Left colon (tissue), 2 donors: ENCODE results near the gene CHST14. TPM values are rescaled to one million over a fixed set of nuclear protein-coding genes. Genes with fewer than 3 reads are reported as not detected.
A peak's percentile ranks its signal among the peaks of the same experiment; 100 is the strongest.
"Not testable (repeated sequence)": the region's sequence is repeated elsewhere in the genome, so short reads cannot be mapped to it uniquely, and the experiment has no call there.

Experiments used
- ATAC-seq: fragments of 200-7000 bp; cut with Tn5 transposase; one replicate; pipeline ENCODE4 v1.9.1; 2020; ENCODE audit warnings: mild to moderate bottlenecking, moderate library complexity
- DNase-seq, 2 donors: peaks; one replicate each; pipeline ENCODE4 v3.0.0-alpha.2; 2020
- intact Hi-C, 2 donors: fragments of 100-400 bp; cut with DNase I in 1 of 2; cut with micrococcal nuclease in 1 of 2; formaldehyde crosslinking; loops; one replicate each; pipeline versions ENCODE4 v1.11.2 to v1.14.0; 2022; cut with DNase I, micrococcal nuclease
- total RNA-seq, 2 donors: library from RNA; stranded (reverse); fragmentation: NEBNext Ultra II Directional; extraction: Animal tissue kit (Norgen Biotek cat#: 25700); gene quantifications; one replicate each; pipeline ENCODE4 v1.2.1, GENCODE V29; 2021
- donor health status: DM: no; HTN: no; CAD: no.
- donor health status: DM: yes; HTN: yes; CAD: no.

Gene CHST14
- total RNA-seq, 2 donors from 2014 or later: 2.5 to 5.1 TPM

DNA sequence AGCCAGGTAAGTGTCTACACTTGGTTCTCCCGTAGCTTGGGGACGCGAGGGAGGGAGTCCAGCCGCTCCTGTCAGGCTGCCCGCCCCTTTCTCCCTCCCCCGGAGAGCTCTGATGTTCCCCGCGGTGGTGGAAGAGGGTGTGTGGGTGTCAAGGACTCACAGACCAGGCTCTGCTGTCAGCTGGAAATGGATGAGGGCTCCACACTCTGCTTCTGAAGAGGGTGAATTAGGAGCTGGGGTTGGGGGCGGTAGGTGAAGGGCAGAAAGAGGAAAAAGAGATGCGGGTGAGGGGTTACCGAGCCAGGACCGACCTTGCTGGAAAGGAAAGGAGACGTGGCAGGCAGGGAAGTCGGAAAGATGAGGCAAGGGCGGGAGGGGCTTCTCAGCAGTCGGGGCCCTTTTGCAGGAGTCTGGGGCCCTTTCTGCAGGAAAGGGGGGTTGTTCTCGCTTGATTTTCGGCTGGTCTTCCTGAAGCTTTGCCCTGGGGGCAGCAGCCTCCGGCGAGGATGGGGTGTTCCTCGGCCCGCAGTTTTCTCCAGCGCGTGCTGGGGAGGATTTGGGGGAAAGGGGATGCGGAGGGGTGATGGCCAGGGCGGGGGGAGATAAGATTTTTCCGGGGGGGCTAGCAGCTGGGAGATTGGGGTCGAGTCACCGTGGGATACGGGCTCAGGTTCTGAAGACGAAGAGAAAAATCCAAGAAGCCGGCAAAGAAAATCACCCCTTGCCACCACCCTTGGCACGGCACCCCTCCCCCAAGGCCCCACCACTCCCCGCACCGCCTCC, 30.6 kb upstream of the CHST14 start:
- DNase-seq (peak; percentile 65 to 66), ATAC-seq (peak; percentile 38)
- intact Hi-C loops: no loop called here

DNA sequence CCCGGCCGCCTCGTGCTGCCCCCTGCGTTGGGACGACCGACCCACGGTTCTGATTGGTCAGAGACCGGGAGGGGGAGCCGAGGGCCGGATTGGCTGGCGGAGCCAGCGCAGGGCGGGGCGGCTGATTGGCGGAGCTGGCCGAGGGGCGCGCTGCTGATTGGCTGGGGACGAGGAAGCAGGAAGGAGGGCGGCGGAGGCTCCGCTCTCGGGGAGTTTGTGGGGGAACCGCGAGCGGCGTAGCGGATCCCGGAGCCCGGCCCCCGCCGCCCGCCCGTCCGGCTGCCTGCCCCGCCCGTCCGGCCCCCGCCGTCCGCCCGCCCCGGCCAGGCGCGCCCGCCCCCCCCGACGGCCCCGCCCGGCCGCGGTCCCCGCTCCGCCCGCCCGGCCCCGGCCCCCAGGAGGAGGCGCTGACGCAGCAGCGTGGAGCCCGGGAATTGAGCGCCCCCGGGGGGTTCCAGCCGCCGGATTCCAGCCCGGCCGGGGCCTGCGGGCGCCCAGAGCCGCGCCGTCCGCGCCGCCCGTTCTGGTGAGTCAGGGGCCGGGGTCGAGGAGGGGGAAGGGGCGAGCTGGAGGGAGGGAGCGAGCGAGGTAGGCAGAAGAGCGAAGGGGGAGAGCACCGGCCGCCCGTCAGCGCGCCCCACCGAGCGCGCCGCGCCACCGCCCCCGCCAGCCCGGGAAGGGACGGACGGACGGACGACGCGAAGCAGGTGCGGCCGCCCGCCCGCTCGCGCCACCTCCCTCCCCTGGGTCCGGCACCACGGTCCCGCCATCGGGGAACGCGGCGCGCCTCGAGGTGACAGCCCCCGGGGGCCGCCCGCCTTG, 29.8 kb upstream of the CHST14 start, which contains the start of gene BAHD1:
TSS of gene BAHD1 (plus strand) at position 211 of the 822 bp plus-strand sequence. CDS start 17,512 bp downstream, outside the sequence.
- peak; percentile 98 for DNase-seq
- intact Hi-C loops: no loop called here
- peak; percentile 75 for ATAC-seq

DNA sequence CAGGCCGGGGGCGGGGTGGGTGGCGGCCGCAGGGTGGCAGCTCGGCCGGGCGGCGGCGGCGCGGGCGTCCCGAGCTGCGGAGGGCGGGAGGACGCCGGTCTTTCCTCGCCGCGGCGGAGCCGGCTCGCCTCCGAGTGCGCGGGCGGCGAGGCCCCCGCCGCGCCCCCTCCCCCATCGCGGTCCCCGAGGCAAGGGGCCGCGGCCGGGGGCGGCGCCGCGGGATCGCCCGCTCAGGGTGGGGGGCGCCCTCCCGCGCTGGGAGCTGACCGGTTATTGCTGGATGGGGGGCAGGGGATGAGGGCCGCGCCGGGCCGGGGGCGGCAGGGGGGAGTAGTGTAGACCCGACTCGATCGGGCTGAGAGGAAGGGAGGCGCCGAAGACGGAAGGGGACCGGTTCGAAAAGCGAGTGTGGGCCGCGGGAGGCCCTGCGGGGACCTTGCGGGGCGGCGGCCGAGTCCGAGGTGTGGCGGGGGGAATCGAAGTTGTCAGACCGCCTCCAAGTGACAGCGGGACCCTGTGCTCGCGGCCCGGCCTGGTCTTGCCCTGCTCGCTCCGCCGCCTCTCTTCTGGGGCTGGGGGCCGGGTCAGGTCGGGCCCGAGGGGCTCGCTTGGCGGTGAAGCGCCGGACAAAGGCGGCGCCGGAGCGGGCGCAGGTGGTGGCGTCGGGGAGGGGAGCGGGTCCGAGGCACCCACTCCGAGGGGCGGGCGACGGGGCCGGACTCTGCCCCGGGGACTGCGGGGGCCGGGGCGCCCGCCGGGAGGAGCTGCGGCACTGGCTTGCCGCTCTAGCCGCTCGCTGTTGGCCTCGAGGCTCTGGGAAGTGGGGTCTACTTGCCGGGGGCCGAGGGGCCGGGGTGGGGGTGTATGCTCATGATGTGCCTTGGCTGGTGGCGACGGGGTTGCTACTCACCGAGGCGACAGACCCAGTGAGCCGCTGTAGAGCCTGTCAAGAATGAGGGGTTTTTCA, 28.9 kb upstream of the CHST14 start:
- intact Hi-C loops: no loop called here
- peak; percentile 18 for ATAC-seq

DNA sequence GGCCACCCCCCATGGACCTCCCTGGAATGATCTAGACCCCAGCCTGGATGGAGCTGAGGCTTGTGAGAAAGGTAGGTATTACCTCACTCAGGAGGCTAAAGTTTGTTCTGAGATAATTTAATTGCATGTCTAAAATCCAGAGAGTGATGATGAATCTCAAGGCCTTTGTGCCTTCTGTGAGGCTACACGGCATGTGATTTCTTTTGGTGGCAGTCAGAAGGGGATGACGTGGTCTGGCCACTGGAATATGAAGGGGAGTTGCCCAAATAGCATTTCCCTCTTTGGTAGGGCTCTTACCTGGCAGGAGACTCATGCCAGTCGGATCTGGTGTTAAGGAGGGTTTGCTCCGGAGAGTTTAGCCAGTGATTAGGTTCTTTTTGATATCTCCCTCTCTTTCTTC, 27.5 kb upstream of the CHST14 start:
- DNase-seq (no peak), ATAC-seq (no peak)
- intact Hi-C loops: no loop called here

More for the DNA sequence above, 28.9 kb upstream of the CHST14 start:
- DNase-seq: peak; percentile 40 to 50

DNA sequence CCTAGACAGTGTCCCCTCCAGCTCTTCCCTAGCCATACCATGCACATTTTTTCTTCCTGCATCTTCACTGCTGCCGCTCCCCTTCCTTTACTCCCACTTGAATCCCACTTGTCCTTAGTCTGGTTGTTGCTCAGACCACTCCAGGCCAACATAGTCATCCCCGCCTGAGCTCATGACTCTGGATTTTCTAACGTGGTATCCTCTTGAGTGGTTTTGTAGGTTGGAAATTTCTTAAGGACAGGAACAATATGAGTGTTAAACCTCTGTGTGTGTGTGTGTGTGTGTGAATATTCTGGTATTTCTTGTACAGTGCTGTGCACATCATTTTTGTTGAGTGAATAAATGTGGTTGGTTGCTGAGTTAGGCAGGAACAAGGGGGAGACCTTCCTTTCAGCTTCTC, 26.9 kb upstream of the CHST14 start:
- intact Hi-C loops: no loop called here
- ATAC-seq (no peak), DNase-seq (no peak)

DNA sequence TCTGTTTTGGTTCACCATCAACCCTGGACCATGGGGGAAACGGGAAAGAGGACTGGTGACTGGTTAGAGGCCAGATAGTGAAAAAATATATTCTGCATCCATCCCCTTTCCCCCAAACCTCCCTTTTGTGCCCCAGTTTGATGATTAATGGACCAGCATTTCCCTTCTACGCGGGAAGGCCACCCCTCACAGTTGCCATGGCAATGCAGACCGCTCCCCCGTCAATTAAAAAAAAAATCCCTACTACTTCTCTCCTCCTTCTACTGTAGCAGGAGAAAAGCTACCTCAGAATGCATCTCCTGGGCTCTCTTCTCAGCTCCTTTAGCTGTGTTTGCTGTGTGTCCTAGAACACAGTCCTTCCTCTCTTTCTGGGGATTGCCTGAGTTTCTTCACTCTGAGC, 26.0 kb upstream of the CHST14 start:
- intact Hi-C loops: no loop called here
- ATAC-seq: no peak
- no peak for DNase-seq

DNA sequence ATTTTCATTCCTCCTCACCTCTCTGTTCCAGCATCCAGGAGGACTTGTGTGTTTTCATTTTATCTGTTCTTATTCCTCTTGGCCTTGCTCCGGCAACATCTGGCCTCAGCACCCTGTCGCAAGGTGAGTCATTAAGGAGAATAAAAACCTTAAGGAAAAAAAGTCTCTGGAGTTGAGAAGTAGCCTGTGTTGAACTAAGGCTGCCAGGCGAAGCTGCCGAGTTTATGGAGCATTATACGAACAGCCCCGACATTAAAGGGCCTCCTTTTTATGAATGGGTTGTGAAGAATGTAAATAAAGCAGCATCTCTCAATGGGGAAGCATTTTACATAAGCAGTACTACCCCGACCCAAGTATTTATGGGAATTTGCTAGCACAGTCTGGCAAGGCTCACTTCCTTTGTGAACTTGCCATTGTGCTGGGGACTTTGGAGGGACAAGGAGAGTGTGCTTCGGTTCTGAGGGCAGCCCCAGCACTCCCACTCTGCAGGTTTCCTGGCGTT, 25.3 kb upstream of the CHST14 start:
- ATAC-seq: peak; percentile 19
- intact Hi-C loops: no loop called here
- DNase-seq: no peak

DNA sequence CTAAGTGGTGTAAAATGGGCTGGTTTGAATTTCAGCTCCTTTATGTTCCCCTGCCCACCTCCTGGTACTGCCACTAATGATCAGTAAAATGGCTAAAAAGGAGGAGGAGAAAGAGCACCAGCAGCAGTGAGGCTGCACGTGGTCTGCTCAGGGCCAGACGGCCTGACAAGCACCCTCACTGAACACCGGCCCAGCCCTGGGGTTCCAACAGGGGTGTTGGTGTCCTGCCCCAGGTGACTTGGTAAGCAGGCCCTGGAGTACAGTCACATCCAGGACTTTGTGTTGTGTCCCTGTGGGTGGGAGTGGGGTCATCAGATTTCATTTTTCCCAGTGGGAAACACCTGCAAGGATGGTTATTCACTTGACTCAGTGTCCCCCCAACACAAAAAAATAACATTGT, 24.6 kb upstream of the CHST14 start:
- DNase-seq (no peak), ATAC-seq (no peak)
- intact Hi-C loops: no loop called here

DNA sequence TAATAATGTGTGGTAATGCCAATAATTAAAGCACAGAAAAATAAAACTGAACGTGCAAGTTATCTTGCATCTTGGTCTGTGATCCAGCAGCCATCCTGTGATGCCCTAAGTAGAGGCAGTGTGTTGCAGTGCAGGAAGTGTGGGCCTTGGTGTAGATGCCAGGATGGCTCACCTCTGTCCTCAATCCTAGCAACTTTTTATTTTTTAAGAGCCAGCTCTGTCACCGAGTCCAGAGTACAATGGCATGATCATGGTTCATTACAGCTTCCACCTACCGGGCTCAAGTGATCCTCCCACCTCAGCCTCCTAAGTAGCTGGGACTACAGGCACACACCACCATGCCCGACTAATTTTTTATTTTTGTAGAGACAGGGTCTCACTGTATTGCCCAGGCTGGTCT, 22.4 kb upstream of the CHST14 start:
- intact Hi-C loops: no loop called here
- DNase-seq: no peak
- ATAC-seq: peak; percentile 71

DNA sequence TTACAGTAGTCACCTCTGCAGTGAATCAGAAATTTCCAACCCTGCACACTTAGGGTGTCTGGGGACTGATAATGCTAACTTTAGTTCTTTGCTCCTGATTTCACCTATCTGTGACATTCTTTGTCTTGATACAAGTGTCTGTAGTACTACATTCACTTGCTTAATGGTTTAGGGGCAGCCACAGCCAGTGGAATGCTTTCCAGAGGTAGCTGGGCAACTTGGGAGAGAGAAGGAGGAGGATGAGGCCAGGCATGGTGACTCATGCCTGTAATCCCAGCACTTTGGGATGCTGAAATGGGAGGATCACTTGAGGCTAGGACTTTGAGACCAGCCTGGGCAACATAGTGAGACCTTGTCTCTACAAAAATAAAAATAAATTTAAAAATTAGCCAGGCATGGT, 21.5 kb upstream of the CHST14 start:
- ATAC-seq (no peak), DNase-seq (no peak)
- intact Hi-C loops: no loop called here

DNA sequence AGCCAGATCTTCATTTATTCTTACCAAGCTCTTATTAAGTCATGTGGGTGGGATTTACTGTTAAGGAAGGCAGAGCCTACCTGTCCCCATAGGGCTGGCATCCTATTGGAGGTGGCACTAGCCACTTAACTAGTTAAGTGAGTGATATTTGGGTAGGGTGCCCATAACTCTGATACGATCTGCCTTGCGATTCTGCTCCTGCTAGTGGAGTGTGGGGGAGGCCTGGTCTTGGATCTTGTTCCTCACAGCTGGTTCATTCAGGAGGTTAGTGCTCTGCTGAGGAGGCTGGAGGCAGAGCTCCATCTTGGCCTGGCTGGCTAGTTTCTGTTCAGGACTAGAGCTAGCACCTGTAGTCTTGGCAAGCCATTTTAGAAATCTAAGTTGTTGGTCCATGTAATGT, 20.7 kb upstream of the CHST14 start:
- intact Hi-C loops: no loop called here
- no peak for ATAC-seq
- DNase-seq: no peak

DNA sequence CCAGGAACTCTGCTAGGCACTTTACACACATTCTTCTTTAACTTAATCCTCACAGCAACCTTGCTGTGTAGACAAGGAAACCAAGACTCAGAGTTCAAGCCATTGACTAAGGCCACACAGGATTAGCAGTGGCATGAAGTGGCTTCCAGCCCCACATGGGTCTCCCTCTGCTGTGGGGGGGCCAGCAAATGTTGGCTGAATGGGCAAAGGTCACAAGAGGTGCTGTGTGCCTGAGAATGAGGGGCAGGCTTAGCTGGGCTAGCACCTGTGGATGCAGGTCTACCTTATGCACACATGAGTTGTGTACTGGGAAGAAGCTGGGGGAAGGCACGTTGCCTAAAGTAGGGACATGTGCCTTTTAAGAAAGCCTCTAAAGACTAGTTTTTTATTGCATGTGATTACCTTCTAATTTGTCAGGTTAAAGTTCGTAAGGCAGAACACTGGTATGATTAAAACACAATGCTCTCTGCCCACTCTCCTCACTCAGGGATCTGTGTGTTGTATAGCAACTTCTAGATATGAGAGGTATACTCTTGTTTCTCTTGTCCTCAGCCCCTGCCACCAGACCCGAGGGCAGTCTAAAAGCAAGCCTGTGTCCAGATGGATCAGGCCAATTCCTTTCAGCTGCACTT, 19.1 kb upstream of the CHST14 start:
- intact Hi-C loops: no loop called here
- ATAC-seq (peak; percentile 58), DNase-seq (no peak)

DNA sequence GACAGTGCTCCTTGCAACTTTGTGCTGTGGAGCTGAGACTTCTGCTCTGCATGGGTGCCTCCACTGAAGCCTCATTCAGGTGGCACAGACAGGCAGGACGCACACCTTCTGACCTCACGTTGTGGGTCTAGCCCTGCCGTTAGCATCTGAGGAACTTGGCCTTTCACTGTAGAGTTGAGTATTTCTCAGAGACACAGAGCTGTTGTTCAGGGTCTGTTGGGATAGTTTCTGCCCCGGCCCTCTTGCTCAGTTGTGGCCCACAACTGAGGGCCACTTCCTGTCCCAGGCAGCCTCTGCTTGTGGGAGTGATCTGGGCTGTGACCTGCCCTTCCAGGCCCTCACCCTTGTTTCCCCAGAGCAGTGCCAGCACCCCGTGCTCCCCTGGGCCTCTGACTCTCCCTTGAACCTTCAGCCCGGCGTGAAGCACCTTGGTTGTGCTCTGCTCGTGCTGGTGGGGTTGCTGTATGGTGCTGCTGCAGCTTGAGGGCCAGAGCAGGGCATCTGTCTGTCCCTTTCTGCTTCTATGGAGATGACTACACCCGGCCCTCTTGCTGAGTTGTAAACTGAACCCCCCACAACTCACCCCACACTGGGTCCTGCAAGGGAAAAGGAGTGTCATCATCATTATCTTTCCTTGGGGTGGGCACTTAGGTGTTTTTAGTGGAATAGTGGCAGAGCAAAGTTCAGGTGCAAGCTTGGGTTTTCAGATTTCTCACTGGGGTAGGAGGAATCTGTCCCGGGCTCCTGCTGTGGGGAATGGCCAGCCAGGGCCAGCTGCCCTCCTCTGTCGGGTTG, 18.3 kb upstream of the CHST14 start:
- intact Hi-C loops: no loop called here
- ATAC-seq: peak; percentile 35

DNA sequence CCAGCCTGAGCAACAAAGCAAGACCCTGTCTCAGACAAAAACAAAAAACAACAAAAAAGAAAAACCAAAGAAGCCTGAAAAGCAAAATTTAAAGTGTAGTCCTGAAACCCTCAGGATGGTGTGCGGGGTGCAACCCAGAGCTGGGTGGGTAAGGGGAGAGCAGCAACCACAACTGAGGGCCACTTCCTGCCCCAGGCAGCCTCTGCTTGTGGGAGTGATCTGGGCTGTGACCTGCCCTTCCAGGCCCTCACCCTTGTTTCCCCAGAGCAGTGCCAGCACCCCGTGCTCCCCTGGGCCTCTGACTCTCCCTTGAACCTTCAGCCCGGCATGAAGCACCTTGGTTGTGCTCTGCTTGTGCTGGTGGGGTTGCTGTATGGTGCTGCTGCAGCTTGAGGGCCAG, 16.8 kb upstream of the CHST14 start:
- intact Hi-C loops, DNase-seq, ATAC-seq: not testable (repeated sequence)

More for the DNA sequence above, 18.3 kb upstream of the CHST14 start:
- DNase-seq: no peak

DNA sequence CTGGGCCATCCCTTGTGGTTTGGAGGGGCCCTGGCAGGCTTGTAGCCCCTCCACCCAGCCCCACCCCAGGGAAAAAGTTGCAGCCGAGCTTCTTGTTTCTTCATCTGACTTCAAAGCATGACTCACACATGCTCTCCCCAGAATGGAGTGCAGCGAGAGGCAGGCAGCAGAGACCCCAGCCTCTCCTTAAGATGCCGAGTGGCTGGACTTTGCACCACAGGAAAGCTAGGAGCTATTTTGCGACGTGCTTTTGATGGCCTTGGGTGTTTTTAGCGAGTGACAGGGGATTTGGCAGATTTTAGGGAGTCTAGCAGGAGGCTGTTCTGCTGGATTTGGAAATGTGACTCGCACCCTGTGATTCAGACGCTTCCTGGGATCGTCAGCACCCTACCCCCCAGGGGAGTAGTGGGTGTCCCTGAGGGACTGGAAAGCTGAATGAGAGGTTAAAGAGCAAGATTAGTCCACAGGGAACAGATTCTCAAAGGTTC, 15.8 kb upstream of the CHST14 start:
- intact Hi-C loops: no loop called here
- ATAC-seq: no peak
- DNase-seq: no peak

DNA sequence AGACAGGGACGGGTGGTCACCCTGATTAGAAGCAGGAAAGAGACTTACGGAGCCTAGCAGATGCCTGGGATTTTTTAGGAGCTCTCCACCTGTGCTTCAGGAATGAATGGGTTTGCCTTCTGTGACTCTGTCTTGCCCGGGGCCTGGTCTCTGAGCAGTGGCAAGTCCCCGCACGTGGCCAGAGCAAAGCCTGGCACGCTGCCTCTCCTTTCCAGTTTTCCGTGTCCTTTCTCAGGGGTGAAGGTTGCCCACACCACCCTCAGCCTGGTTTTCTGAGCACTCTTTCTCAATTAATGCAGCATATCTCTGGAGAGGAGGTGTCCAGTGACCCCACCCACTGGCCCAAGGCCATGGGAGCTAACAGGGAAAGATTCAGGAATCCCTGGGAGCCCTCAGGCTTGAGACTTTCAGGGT, 14.5 kb upstream of the CHST14 start:
- intact Hi-C loops: no loop called here
- DNase-seq (no peak), ATAC-seq (no peak)

DNA sequence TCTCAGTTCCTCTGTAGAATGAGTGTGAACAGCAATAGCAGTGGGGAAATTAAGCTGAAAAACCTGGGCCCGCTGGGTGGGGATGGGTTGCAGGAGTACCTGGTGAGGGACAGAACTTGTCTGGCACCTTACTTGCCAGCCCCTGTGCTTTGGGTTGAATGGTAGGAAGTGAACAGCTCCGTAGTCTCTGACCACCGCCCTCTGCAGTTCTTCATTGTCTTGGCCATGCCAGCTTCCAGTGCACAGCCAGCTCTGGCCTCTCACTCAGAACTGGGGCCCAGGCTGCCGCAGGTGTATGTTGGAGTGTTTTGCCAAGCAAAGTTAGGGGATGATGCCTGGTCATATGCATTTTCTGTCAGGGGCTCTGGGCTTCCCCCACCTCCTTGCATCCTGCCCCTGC, 14.0 kb upstream of the CHST14 start:
- no peak for DNase-seq
- no peak for ATAC-seq
- intact Hi-C loops: no loop called here
